Iris pigment epithelial cell (primary cell): ENCODE data around the gene ST6GALNAC2.
"Not testable (repeated sequence)": the region's sequence is repeated elsewhere in the genome, so short reads cannot be mapped to it uniquely, and the experiment has no call there.

Experiments
- DNase-seq: peaks from one replicate; pipeline ENCODE4 v3.0.0-alpha.2; 2011; ENCODE audit warnings: low read depth

ST6GALNAC2 gene

DNA sequence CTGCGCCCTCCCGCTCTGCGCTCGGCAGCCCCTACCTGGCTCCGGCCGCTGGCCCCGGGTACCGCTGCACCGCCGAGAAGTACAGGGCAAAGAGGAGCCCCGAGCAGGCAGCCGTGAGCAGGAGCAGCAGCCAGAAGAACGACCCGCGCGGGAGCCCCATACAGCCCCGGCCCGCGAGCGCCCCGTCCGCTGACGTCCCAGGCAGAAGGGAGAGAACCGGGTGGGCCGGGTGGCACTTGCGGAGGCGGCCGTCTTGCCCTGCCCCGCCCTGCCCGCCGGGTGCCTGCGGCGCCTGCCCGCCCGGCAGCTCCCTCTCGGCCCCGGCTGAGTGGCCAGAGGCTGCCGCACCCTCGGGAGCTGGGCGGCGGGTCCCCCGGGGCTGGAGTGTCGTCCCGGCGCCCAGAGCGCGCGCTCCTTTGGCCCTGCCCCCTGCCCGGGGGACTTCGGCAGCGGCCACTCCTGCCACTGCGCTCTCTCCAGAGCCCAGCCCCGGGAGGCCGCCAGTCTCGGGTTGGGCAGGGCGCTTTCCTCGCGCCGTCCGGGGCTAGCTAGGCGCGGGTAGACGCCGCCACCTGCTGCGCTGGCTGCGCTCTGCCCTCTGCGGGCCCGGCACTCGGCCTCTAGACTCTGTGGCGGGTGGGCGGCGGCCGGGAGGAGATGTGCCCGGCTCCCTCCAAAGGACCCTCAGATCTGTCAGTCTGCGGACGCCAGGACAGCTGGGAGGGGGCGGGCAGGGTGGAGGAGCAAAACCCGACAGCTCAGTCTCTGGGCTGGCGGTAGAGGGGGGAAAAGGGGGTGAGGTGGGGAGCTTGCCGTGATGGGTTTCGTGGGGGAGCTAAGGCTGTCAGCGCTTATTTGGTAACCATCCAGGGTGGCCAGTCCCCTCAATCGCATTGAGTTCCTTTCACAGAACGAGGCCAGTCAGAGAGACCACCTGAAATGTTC is at the start of gene ST6GALNAC2:
Gene ST6GALNAC2 (minus strand): TSS at position 212 of the 945 bp plus-strand sequence. CDS start 52 bp downstream, at position 160.
- peak; percentile 33 for DNase-seq

DNA sequence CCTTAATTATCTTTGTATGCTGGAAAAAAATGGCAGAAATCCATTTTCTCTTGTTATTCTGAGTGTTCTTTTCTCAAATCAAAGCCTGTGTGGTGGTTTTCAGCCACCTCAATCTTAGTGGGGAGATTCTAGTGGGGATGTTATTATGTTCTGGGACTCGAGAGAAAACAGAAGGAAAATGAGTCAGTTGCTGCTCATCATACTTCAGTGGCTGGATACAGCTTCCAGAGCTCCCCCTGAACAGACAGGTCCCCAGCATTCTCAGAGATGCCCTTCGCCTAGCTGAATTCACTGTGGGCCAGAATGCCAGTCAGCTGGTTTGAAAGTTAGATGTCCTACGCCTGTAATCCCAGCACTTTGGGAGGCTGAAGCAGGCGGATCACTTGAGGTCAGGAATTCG is 49.4 kb upstream of the ST6GALNAC2 start:
- peak; percentile 15 for DNase-seq

DNA sequence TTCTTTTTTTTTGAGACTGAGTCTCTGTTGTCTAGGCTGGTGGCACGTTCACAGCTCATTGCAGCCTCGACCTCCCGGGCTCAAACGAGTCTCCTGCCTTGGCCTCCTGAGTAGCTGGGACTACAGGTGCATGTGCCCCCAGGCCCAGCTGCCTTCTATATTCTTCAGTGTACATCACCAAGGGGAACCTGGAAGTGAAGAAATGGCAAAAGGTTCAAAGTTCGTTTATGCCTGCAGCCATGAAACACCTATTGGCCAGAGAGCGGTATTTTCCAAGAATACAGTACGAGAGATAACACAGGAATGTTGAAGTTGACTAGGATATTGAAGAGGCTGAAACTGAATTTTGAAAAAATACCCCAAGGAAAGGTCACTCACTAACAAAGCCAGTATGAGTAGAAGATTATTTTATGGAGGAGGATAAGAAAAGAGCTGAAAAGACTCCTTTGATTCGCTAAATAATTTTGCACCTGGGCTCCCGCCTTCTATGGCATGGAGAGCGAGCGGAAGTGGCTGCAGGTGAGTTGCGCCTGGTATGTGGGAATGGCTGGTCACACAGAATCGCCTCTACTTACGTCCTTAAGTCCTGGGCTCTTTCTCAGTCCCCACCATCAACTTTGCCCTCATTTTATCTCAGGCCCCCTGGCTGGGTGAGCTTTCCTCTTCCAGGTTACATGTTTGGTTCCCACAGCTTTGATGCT is 48.1 kb upstream of the ST6GALNAC2 start:
- no peak for DNase-seq

DNA sequence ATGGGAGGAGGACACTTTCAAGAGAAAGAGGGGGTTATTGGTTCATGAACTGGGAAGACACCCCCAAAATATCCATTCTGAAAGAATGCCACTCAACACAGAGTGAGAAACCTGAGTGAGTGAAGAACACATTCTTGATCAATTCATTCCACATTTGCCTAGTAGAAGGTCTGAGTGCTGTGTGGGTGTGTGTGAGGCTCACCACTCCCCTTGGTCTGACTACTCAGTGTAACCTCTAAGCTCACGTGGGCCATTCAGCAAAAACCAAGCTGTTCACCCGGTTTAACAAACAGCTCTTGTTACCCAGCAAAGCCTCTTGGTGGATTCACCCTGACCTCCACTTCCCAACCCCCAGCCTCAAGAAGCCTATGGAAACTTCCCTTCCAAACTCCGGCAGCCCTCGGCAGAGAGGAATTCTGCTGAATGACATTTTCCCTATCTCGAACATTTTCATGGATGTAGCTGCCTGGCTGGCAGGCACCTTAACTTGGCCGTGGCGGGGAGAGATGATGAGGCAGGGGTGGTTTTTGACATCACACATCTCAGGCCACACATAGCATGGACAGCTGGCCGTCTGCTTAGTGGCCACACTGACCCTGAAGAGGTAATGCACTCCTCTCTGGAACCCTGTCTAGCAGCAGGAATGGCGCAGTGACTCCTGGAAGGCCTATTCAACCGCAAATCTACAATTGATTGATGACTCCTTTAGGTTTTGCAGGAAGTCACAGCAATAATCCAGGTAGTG is 46.3 kb upstream of the ST6GALNAC2 start:
- peak; percentile 26 for DNase-seq

DNA sequence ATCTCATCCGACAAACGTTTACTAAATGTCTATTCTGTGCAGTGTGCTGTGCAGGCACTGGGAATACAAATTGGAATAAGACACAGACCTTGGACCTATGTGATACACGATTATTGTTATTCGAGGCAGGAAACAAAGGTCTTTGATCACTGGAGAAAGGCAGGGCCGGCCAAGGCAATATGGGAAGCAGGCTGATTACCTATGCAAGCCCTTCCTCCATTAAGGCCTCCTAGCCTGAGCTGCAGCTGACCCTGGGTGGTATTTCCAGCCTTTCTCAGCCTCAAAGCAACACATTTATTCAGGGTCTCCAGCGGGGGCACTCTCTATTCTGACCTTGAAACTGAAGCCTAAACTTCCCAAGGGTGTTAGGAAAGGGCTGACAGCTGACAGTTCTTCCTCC is 44.5 kb upstream of the ST6GALNAC2 start:
- DNase-seq: no peak

DNA sequence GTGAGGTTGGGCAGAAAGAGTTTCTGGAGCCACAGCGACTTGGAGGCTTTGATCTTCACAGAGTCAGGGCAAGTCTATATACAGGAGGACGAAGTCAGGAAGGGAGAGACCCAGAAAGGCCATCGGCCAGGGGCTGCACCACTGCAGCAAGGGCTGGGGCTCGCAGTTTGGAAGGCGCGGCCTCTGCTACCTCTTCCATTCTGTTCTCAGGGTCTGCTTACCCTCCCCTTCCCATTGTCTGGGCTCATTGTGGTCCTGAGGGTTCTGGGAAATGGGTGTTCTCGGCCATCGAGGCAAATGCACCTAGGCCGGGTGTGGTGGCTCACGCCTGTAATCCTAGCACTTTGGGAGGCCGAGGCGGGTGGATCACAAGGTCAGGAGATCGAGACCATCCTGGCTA is 41.9 kb upstream of the ST6GALNAC2 start:
- DNase-seq: no peak

DNA sequence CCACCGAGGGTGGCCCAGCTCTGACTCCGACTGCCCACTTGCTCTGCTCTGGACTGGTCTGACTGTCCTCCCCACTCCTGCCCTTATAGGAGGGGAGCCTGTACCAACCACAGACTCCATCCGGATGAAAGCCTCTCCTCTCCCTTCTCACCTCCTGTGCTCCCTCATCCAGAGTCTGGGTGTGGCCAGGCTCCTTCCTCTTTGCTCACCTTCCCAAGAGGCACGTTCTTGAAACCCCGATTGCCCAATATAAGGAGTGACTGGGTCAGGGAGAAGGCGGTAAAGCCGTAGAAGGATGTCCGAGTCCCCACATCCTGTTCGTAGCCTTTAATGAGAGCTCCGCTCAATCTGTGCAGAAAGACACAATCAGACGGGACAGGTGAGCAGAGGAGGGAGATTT is 40.8 kb upstream of the ST6GALNAC2 start:
- DNase-seq: no peak

DNA sequence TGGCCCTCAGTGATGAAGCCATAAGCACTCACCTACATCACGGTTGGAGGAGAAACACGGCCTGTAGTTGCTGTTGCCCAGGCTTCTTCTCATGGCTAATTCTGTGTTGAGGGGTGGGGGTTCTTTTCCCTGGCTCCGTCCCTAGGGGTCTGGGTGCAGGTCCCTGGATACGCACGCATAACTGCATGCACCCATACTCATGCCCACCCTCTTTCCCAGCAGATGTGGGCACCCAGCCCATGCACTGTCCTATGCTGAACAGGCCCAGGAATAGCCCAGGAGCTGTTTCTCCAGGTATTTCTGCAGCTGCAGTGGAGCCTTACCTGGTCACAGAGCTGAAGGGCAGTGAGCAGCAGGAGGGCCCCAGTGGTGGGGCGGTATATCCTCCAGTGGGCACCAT is 39.8 kb upstream of the ST6GALNAC2 start:
- DNase-seq: no peak

DNA sequence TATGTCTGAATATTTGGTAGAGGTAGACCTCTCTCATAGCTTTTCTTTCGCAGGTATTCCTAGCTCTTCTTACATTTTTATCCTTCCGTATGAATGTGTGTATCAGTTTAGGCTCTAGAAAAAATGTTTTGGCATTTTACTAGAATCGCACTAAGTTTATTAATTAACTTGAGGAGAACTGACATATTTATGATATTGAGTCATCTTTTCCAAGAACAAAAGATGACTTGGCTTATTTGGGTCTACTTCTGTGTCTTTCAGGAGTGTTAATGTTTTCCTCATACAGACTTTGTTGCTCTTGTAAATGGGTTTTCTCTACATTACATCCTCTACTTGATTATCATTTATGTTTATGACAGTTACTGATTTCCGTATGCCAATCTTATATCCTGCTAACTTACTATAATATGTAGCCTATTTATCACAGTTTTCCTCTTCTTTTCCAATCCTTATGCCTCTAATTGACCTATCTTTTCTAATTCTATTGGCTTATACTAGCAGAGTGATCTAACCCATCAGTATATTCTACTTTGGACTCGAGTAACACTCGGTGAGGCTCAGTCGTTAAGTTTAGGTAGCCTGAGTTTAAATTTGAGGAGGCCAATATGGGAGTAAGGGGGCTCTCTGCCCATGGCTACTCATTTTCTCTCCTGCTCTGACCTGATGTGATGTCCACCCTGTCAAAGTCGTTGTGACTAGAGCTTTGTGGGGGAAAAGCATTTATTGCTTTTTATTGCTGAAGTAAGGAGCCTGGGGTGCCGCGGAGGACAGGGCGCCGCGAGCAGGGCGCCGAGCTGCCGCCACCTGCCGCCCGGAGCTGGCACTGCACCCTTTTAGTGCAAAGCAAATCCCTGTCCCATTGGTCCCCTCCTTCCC is 37.8 kb upstream of the ST6GALNAC2 start:
- DNase-seq: peak; percentile 63

DNA sequence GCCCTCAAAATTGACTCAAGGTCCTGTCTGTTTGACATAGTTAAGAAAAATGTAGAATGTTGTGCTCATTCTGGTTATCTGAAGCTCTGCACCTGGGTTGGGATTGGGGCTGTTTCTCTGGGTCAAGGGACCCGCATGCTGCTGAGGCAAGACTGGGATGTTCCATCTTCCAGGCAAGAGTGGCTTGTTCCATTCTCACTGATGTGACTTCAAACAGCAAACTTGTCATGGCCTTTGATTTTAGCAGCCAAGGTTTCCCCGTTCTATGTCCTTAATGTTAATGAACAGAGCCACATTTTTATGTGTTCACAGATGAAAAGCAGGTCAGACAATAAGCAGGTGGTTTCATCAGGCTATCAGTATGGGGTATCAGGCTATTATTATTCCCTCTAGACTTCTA is 32.2 kb upstream of the ST6GALNAC2 start:
- DNase-seq: no peak

DNA sequence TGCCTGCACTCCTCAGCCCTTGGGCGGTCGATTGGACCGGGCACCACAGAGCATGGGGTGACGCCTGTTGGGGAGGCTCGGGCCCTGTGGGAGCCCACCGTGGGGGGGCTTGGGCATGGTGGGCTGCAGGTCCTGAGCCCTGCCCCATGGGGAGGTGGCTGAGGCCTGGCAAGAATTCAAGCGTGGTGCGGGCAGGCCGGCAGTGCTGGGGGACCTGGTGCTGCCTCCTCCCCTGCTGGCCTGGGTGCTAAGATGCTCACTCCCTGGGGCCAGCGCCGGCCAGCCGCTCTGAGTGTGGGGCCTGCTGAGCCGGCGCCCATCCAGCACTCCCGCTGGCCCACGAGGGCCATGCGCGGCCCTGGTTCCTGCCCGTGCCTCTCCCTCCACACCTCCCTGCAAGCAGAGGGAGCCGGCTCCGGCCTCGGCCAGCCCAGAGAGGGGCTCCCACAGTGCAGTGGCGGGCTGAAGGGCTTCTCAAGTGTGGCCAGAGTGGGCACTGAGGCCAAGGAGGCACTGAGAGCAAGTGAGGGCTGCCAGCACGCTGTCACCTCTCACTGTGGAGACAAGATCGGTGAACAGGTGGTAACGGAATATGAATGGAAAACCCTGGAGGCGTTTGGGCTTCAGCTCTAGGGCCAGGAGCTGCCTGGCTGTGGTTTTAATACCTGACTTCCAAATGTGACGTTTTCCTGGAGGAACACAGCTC is 29.4 kb upstream of the ST6GALNAC2 start:
- no peak for DNase-seq

DNA sequence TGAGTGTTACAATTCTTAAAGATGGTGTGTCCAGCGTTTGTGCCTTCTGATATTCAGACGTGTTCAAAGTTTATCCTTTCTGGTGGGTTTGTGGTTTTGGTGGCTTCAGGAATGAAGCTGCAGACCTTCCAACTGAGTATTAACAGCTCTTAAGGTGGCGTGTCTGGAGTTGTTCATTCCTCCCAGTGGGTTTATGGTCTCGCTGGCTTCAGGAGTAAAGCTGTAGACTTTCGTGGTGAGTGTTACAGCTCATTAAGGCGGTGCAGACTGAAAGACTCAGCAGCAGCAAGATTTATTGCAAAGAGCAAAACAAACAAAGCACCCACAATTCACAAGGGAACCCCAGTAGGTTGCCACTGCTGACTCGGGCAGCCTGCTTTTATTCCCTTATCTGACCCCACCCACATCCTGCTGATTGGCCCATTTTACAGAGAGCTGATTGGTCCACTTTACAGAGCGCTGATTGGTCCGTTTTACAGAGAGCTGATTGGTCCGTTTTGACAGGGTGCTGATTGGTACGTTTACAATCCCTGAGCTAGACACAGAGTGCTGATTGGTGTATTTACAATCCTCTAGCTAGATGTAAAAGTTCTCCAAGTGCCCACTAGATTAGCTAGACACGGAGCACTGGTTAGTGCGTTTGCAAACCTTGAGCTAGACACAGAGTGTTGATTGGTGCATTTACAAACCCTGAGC is 28.6 kb upstream of the ST6GALNAC2 start:
- DNase-seq: not testable (repeated sequence)

DNA sequence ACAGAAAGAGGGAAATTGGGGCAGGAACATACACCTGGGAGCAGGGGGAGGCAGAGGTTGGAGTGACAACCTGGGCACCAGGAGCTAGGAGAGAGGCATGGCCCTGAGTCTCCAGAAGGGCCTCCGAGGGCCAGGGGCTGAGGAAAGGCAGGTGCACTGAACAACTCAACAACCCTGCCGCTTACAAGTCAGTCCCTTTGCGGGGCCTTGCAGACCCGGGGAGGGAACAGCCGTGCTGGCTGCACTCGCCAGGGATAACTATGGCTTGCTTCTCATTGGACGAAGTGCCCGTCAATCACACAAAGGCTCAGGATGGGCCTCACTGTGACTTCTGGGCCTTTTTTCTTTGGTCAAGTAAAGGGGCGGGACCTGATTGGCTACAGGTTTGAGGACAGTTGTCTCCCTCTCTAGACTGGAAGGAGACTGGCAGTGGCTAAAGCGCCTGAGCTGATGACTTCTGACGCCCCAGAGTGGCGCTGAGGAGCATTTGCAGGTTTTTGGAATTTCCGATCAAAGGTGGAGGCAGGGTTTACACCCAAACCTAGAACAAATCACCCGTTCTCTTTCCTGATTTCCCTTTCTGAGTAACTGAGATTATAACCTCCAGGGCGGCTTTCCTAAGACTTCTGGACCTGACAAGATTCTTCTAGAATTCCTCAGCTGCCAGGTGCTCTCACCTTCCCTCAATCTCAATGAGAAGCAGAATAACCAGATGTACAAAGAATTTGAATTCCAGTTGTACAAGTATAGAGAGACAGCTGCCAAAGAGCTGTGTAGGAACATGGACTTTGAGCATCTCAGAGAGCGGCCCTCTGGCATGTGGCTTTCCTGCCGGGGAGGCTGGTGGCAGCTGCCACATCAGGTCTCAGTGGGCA is 27.6 kb upstream of the ST6GALNAC2 start:
- DNase-seq: no peak

DNA sequence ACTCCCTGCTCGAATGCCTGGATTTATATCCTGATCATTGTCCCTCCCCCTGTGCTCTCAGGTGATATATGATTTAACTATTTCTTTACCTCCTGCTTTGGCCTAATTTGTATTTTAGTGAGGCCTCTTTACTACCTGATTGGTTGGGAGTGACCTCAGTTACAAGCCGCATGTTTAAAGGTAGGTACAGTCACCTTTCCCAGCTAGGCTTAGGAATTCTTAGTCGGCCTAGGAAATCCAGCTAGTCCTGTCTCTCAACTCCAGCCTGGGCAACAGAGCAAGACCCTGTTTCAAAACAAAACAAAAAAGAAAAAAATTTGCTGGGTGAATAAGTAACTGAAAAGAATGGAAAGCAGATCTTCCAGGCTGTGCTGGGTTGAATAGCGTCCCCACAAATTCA is 26.8 kb upstream of the ST6GALNAC2 start:
- DNase-seq: no peak

DNA sequence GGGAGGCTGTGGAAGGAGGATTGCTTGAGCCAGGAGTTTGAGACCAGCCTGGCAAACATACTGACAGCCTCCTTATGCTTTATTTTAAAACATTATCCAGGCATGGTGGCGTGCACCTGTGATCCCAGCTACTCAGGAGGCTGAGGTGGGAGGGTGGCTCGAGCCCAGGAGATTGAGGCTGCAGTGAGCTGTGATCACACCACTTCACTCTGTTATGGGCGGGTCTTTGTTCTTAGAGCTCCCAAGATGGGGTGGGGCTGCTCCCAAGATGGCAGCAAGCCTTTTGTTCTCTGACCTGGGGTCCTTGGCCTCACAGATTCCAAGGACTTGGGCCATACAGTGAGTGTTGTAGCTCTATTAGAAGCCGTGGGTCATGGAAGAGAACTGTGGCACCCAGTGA is 26.1 kb upstream of the ST6GALNAC2 start:
- no peak for DNase-seq

DNA sequence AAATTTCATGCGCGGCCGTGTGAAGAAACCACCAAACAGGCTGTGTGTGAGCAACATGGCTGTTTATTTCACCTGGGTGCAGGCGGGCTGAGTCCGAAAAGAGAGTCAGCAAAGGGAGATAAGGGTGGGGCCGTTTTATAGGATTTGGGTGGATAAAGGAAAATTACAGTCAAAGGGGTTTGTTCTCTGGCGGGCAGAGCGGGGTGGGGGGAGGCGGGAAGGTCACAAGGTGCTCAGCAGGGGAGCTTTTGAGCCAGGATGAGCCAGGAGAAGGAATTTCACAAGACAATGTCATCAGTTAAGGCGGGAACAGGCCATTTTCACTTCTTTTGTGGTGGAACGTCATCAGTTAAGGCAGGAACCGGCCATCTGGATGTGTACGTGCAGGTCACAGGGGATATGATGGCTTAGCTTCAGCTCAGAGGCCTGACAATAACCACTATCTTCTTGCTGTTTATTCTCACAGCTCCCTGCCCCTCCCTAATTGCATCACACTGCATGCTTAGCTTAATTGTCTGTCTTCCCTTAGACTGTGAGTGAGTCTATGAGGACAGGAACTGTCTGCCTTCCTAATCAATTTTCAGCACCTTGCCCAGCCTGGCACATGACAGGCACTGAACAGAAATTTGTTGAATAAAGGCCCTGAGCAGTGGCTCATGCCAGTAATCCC is 25.6 kb upstream of the ST6GALNAC2 start:
- DNase-seq: peak; percentile 16

DNA sequence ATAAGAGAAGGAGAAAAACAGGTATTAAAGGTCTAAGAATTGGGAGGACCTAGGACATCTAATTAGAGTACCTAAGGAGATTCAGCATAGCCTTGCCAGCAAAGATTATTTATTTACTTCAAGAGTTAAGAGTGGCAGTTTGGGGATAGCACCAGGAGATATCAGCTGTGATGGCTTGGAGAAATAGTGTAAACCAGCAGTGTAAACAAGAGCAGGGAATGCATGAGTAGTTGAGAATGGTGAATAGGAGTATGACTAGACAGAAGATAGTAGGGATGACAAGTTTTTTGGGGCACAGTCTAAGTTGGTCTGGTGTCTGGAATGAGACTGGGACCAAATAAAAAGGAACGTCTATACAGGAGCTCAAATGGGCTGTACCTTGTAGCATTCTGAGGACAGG is 21.0 kb upstream of the ST6GALNAC2 start:
- DNase-seq: not testable (repeated sequence)

DNA sequence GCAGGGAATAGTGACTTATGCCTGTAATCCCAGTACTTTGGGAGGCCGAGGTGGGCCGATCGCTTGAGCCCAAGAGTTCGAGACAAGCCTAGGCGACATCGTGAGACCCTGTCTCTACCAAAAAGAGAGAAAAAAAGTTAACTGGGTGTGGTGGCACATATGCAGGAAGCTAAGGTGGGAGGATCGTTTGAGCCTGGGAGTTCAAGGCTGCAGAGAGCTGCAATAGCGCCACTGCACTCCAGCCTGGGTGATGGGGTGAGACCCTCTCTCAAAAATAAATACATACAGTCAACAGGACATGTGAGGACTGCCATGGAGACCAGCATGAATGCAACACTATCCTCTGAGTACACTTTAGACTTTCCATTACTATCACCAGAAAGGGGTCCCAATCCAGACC is 15.4 kb upstream of the ST6GALNAC2 start:
- DNase-seq: no peak
